Measurements from ENCODE around the gene NEUROG2. TPM values are rescaled to one million over a fixed set of nuclear protein-coding genes. Genes with fewer than 3 reads are reported as not detected.

Gene NEUROG2
- total RNA-seq, 1 experiment from 2014 or later = not detected

- H2AFZ ChIP-seq (ENCODE audit: low read length) = no peak overlapping the region
These were observed 4.7 kb downstream of the NEUROG2 start for GRCh38 chr4:112511093-112511802.

More at GRCh38 chr4:112511093-112511802, 4.7 kb downstream of the NEUROG2 start:
- no peak overlapping the region for H2AK5ac ChIP-seq (ENCODE audit: insufficient read length, low read length)
- no peak overlapping the region for H4K5ac ChIP-seq (ENCODE audit: insufficient read length, low read depth, low read length)
- peak overlapping the region; percentile 42 to 76 for H3K4me3 Mint-ChIP-seq
- no peak overlapping the region for H2BK15ac ChIP-seq (ENCODE audit: low read depth, low read length)
- H3K4me1 ChIP-seq (ENCODE audit: insufficient read depth, low read length) = 0 out of 2 replicates have a peak, but pooled peaks cover 5% of the 10 kb centered on the region
- H3K4me1 Mint-ChIP-seq = peaks cover 45 to 57% of the 10 kb centered on the region in 2 experiments
- no peak overlapping the region for H2BK20ac ChIP-seq (ENCODE audit: low read depth, low read length, poor library complexity, severe bottlenecking)
- no peak overlapping the region for H3K56ac ChIP-seq (ENCODE audit: insufficient read length, low read depth, low read length)
- no peak overlapping the region for H2BK120ac ChIP-seq (ENCODE audit: low read depth, low read length, poor library complexity, severe bottlenecking)
- H3K27me3 Mint-ChIP-seq (ENCODE audit: low read depth) = peaks cover 100% of the 10 kb centered on the region
- no peak for TF ChIP-seq CTCF (conservative IDR thresholded peaks at IDR 0.05)
- no peak overlapping the region for H4K8ac ChIP-seq (replicated peaks; ENCODE audit: insufficient read length, low read depth, low read length)
- H3K36me3 Mint-ChIP-seq (ENCODE audit: insufficient read depth in 1 of 3, low read depth in 3 of 3) = peaks cover 0 to 4% (median 0%) of the 10 kb centered on the region in 3 experiments; a peak in 2 of 7 replicates
- H3K27me3 ChIP-seq (ENCODE audit: insufficient read depth, low read length) = peaks cover 87% of the 10 kb centered on the region
- no peak overlapping the region for H3K27ac Mint-ChIP-seq
- peaks cover 30% of the 10 kb centered on the region for H3K23me2 ChIP-seq (ENCODE audit: insufficient read length, low read depth, low read length, poor library complexity, severe bottlenecking)
- H2BK12ac ChIP-seq (ENCODE audit: insufficient read length, low read depth, low read length) = no peak overlapping the region
- no CpG with 5 or more reads among the region's 40 CpGs for WGBS (ENCODE audit: extremely low coverage, insufficient read length, low lambda C conversion rate)
- no peaks in the 10 kb centered on the region for H3K79me2 ChIP-seq (ENCODE audit: insufficient read depth, low read length)
- no peak overlapping the region for H3K4ac ChIP-seq (ENCODE audit: low read depth, low read length)
- no peak overlapping the region for H3K18ac ChIP-seq (ENCODE audit: insufficient read length, low read depth, low read length)
- no peak overlapping the region for H3T11ph ChIP-seq (ENCODE audit: low read length)
- no peaks in the 10 kb centered on the region for H4K20me1 ChIP-seq (ENCODE audit: control insufficient read depth, insufficient read depth, insufficient read length)
- H3K9me3 Mint-ChIP-seq = peaks cover 4 to 17% of the 10 kb centered on the region in 2 experiments; a peak in 3 of 5 replicates
- H4K91ac ChIP-seq (ENCODE audit: insufficient read length, low read depth, low read length) = no peak overlapping the region
- H3K4me2 ChIP-seq (ENCODE audit: insufficient read depth, insufficient read length, low read length) = peak overlapping the region; percentile 73
- H3K14ac ChIP-seq (ENCODE audit: insufficient read depth, low read length) = no peak overlapping the region; the same call in 1 of the 2 replicates
- H3K27ac ChIP-seq (ENCODE audit: insufficient read length, low read depth, low read length) = no peak overlapping the region
- no peak overlapping the region for H3K9ac ChIP-seq (ENCODE audit: extremely low read depth, insufficient read length, low read length)
- H3K23ac ChIP-seq (ENCODE audit: insufficient read length, low read depth, low read length) = no peak overlapping the region
- no peak overlapping the region for H2BK5ac ChIP-seq (ENCODE audit: insufficient read length, low read length)
- H3K79me1 ChIP-seq (ENCODE audit: insufficient read depth, low read depth, low read length, poor library complexity, severe bottlenecking) = no peaks in the 10 kb centered on the region
- H3K9me3 ChIP-seq (ENCODE audit: control insufficient read depth, low read depth, low read length) = no peaks in the 10 kb centered on the region
- no peak for DNase-seq
